GM19372 (cell line): Measurements from ENCODE around the gene SVOP.
"Not testable (repeated sequence)": the region's sequence is repeated elsewhere in the genome, so short reads cannot be mapped to it uniquely, and the experiment has no call there.

Source experiments
- ATAC-seq: cut with Tn5 transposase; IDR thresholded peaks from one replicate; pipeline ENCODE4 v1.9.1; 2021; ENCODE audit warnings: mild to moderate bottlenecking, low read depth, moderate library complexity; ENCODE audit not compliant: unreplicated experiment

Gene SVOP

DNA sequence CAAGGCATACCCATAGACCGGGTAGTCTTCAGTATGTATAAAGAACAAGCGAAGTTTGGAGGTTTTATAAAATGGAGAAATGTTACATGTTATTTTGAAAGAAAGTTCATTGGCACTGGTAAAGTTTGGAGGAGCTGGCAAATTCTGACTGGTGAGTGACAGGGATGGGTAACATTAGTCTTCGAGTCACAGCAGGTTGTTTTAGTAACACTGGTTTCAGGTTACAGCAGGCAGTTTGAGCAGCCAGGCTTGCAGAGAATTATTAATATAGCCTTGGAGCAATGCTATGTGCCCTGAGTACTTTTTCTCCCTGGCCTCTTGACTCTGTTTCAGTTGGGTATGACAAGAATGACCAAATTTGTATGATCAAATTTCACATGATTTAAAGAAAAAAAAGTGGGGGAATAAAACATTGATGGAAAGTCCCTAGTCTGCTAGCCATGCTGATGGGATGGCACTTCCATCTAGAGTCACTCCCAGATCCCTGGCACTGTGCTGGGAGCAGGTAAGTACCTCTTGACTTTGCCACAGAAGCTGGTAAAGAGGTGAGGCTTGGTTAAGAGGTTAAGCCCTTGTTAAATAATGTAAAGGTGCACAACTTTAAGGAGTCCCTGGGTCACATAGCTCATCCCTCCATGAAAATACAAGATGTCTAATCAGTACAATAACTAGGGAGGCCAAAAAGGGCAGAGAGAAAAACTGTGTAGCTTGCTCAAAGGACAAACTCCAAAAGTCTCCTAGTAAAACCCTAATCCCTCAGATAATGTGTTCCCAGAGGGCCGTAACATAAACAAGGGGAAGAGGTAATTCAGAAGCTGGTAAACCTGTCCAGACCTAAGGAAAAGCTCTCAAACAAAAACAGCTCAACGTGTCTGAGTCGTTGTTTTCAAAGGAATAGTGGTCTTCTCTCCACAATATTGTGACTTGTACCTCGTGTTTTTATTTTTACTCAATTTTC, 12.7 kb upstream of the SVOP start:
- no peak for ATAC-seq

DNA sequence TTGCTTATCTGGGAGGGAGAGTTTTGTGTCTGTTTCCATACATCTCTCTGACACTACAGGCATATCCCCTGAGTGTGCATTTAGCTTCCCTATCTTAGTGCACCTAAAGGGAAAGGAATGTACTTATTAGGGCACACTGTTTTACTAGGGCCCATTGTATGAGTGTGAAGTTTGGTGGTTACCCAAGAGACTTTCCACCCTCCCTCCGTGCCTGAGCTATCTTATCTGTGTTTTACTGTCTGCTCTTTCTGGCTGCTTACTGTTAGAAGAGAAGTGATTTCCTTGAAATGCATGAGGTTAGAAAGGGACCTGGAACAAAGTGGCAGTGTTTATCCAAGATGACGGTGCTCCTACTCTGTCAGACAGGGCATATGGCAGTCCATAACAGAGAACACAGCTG, 8.5 kb upstream of the SVOP start:
- ATAC-seq, result no peak

DNA sequence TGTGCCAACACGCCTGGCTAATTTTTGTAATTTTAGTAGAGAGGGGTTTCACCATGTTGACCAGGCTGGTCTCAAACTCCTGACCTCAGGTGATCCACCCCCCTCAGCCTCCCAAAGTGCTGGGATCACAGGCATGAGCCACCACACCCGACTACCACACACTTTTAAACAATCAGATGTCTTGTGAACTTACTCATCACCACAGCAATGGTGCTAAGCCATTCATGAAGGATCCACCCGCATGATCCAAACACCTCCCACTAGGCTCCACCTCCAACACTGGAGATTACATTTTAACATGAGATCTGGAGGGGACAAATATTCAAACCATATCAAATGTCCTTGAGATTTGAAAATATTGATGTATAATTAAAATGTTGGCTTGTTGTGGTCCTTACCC, 7.8 kb upstream of the SVOP start:
- ATAC-seq, result not testable (repeated sequence)

DNA sequence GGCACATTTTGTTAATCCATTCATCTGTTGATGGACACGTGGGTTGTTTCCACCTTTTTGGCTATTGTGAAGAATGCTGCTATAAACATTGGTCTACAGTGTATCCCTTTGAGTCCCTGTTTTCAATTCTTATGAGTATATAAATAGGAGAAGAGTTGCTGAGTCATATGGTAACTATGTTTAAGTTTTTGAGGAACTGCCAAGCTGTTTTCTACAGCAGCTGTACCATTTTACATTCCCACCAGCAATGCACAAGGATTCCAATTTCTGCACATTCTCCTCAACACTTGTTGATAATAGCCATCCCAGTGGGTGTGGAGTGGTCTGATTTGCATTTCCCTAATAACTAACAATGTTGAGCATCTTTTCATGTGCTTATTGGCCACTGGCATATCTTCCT, 6.9 kb upstream of the SVOP start:
- no peak for ATAC-seq

DNA sequence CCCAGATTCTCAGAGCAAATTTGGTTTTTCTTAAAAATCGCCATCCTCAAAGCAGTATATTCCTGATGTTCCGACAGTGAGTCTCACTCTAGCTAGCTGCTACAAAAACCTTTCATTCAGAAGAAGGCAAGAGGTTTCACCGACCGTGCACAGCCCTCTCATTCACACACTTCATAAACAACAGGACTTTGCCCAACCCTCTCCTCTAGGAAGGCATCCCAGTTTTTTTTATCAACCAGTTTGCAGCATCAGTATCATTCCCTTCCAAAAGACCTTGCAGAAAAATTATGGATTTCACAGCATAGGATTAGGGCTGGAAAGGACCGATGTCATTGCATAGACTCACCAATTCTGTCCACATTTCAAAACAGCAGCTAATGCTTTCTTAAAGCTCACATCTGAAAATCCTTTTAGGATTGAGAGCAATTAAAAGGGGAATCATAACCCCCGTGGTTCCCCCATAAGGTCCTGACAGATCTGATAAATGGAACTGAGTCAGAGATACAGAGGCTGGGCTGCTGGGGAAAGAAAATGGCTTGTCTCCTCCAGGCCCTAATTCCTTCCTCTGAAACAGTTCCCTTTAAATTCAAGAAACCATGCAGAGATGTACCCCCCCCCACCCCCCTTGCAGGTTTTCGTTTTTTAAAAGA, 597 bp downstream of the SVOP start:
- ATAC-seq, result no peak

DNA sequence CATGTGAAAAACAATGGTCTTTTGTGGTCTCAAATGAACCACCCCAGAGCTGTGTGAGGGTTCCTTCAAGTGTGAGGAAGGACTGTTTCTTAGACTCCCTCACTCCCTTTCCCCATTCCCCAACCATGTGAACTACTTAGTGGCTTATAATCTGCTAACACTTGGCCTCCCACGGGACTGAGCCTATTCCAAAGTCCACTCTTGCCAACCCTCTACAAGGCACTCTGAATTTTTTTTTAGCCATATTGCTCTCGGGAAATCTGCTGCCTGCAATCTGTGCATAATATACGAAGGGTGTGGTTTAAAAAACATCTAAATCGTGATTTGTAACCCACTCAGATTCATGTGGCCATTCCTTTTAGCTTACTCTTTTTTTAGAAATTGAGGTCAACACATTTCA, 2.6 kb downstream of the SVOP start:
- ATAC-seq, result no peak

DNA sequence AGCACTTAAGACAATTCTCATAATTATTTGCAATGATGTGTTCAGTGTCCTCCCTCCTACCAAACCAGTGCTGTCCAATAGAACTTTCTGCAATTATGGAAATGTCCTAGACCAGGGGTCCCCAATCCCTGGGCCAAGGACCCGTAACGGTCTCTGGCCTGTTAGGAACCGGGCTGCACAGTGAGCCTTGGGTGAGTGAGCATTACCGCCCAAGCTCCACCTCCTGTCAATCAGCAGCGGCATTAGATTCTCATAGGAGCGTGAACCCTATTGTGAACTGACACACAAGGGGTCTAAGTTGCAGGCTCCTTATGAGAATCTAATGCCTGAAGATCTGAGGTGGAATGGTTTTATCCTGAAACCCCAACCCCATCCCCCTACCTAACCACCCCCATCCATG, 3.9 kb downstream of the SVOP start:
- no peak for ATAC-seq

DNA sequence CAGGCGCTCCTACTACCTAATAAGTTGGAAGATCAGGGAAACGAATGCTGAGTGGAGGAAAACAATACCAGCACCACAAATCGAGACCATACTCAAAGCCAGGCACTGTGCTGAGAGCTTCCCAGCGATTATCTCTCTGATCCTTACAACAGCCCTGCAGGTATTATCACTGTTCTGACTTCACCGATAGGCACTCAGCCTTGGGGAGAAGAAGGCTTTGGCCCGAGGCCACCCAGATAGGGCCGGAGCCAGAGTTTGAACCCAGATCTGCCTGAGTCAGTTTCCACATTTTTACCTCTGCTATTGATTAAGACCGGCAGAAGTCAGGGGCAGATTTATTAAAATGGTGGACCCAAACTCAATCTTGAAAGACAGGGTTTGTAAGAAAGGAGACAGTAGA, 4.9 kb downstream of the SVOP start:
- no peak for ATAC-seq

DNA sequence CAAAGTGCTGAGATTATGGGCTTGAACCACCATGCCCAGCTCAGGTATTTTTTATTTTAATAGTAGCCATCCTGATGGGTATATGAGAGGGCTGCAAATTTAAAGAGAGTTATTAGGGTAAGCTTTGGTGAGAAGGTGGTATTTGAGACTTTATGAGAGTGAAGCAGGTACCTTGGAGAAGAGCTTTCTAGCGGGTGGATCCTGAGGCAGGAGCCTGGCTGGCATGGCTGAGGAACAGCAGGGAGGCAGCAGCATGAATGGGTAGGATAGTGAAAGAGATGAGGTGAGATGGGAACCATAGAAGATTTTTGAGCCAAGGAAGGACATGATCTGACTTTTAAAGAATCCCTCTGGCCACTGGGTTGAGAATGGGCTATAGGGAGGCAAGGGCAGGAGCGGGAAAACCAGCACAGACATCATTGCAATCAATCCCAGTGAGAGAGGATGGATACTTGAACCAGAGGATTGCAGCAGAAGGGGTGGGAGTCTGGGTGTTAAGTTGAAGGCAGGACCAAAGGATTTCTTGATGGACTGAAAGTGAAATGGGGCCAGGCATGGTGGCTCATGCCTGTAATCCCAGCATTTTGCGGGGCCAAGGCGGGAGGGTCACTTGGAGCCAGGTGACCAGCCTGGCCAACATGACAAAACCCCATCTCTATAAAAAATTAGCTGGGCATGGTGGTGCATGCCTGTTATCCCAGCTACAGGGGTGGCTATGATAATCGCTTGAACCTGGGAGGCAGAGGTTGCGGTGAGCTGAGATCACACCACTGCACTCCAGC, 5.7 kb downstream of the SVOP start:
- ATAC-seq, result no peak

DNA sequence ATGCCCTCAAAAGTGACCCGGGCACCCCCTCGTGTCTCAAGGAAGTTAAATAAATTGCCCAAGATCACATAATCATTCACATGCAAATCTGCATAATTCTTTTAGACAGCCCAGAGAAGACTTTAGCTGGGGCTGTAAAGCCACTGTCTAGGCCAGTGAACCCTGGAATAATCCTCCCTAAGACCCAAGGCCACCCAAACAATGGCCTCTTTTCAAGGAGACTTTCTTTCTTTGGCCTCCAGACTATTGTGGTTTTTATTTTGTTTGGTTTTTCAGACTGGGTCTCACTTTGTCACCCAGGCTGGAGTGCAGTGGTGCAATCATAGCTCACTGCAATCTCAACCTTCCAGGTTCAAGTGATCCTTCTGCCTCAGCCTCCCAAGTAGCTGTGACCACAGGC, 10.6 kb downstream of the SVOP start:
- no peak for ATAC-seq

DNA sequence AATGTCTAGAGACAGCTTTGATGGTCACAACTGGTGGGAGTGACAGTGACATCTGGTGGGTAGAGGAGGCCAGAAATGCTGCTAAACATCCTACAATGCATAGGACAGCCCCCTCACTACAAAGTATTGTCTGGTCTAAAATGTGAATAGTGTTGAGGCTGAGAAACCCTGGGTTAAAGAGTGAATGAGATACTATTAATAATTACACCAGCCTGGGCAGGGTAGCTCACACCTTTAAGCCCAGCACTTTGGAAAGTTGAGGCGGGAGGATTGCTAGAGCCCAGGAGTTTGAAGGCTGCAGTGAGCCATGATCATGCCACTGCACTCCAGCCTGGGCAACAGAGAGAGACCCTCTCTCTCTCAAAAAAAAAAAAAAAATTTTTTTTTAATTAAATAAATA, 11.1 kb downstream of the SVOP start:
- ATAC-seq, result no peak

DNA sequence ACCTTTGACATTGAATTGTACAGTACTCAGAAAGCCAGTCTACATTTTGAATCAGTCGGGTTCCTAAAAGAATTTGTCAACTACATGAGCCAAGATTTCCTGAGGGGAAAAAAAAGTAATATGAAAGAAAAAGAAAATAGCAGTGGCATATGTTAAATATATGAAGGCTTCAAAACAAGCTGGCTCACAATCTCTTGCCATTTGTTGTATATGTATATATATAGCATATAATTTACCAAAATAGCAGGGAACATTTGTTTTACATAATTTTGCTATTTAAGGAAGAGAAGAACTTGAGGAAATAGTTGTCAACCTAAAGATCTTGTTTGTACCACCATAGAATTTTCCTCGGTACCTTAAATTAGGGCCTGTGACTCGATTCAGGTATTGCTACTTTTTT, 16.9 kb downstream of the SVOP start:
- no peak for ATAC-seq

DNA sequence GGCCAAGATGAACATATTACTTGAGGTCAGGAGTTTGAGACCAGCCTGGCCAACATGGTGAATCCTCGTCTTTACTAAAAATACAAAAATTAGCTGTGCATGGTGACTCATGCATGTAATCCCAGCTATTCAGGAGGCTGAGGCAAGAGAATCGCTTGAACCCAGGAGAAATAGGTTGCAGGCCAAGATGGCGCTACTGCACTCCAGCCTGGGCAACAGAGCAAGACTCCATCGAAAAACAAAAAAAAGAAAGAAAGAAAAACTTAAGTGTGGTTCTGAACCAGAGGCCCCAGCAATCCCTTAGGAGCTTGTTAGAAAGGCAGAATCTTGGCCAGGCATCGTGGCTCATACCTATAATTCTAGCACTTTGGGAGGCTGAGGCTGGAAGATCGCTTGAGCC, 24.5 kb downstream of the SVOP start:
- ATAC-seq, result no peak

DNA sequence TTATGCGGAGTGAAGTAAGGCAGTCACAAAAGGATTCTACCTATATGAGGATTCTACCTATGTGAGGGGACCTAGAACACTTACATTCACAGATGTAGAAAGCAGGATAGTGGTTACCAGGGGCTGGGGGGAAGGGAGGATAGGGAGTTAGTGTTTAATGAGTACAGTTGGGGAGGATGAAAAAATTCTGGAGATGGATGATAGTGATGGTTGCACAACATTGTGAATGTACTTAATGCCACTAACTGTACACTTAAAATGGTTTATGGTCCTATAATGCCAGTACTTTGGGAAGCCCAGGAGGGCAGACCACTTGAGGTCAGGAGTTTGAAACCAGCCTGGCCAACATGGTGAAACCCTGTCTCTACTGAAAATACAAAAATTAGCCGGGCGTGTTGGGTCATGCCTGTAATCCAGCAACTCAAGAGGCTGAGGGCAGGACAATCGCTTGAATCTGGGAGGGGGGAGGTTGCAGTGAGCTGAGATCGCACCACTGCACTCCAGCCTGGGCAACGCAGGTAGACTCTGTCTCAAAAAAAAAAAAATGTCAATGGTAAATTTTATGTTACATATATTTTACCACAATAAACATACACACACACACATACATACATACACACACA, 25.4 kb downstream of the SVOP start:
- ATAC-seq, result no peak

DNA sequence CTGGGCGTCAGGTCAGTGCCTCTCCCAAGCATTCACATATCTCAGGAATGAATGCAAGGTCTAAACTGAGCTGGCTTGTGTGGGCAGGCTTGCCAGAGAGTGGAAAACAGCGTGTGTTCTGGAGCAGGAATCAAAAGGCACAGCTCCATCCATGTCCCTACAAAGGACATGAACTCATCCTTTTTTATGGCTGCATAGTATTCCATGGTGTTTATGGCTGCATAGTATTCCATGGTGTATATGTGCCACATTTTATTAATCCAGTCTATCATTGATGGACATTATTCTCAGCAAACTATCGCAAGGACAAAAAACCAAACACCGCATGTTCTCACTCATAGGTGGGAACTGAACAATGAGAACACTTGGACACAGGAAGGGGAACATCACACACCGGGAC, 30.8 kb downstream of the SVOP start:
- ATAC-seq, result not testable (repeated sequence)

DNA sequence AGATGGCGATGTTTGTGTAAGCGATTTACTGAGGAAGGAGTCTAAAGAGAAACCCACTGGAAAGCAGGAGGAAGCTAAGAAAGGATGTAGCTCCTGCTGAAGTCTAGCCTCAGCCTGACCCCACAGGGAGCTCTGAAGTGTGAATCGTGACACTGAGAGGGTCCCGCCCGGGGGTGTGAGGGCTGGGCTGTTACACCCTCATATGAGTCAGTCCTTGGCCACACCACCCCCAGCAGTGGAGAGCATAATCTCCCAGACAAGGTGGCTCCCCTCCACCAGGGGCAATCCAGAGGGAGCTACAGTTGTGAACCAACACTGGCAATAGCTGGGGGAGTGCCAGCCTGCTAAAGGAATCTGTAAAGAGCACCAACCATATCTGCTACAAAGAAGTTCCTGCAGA, 31.5 kb downstream of the SVOP start:
- no peak for ATAC-seq

DNA sequence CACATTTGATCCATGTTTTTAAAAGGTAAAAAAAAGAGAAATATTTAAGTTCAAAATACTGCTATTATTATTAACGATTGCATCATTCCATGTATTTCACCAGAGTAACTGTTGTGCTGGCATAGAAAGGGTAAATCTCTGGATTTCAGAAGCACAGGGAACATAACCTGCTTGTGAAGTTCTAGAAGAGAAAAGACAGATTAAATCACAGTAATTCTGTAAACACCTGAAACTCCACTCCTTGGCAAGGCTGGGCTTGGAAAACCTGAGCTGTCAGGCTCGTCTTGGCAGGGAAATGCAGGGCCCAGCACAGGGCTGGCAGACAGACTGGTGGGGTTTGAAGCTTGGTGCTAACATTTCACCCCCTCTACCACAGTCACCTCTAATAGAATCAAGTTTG, 35.1 kb downstream of the SVOP start:
- no peak for ATAC-seq

DNA sequence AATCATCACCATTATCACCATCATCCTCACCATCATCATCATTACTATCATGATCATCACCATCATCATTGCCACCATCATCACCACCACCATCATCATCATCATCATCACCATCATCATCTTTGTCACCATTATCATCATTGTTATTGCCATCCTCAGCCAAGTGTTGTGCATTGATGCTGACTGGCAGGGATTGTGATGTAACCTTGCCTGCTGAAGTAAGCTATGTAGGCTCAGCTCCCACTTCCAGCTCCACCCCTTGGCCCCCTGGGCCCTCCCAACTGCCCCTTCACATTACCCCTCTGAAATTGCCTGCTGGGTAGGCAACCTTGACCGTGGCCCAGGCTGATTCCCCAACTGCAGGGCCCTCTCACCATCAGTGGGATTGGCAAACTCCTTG, 37.6 kb downstream of the SVOP start:
- no peak for ATAC-seq

DNA sequence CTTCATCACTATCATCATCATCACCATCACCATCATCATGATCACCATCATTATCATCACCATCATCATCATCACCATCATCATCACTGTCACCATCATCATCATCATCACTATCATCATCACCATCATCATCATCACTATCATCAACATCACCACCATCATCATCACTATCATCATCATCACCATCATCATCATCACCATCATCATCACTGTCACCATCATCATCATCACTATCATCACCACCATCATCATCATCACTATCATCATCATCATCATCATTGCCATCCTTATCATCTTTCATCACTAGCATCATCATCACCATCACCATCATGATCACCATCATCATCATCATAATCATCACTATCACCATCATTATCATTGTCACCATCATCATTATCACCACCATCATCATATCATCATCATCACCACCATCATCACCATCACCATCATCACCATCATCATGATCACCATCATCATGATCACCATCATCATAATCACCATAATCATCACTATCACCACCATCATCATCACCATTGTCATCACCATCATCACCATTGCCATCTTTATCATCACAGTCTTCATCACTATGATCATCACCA, 38.1 kb downstream of the SVOP start:
- no peak for ATAC-seq

DNA sequence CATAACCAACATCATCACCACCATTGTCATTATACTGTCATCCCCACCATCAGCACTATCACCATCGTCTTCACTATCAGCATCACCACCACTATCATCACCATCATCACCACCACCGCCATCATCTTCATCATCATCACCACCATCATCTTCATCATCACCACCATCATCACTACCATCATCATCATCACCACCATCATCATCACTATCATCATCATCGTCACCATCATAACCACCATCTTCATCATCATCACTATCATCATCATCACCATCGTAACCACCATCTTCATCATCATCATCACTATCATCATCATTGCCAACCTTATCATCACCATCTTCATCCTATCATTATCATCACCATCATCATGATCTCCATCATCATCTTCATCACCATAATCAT, 39.0 kb downstream of the SVOP start:
- ATAC-seq, result no peak
